Measurements from ENCODE around the gene SLC39A10.

The SLC39A10 gene

GRCh38 chr2:195620501-195620900, 36.5 kb upstream of the SLC39A10 start:
- TF ChIP-seq CTCF (IDR thresholded peaks at IDR 0.05; ENCODE audit: borderline replicate concordance, insufficient read depth, low read depth, low read length): no peak
- H3K4me3 ChIP-seq (ENCODE audit: low read depth, low read length): no peak overlapping the region

GRCh38 chr2:195622966-195623365, 34.1 kb upstream of the SLC39A10 start:
- TF ChIP-seq CTCF (IDR thresholded peaks at IDR 0.05; ENCODE audit: borderline replicate concordance, insufficient read depth, low read depth, low read length): no peak
- no peak overlapping the region for H3K4me3 ChIP-seq (ENCODE audit: low read depth, low read length)

GRCh38 chr2:195626507-195626906, 30.5 kb upstream of the SLC39A10 start:
- H3K4me3 ChIP-seq (ENCODE audit: low read depth, low read length): no peak overlapping the region
- TF ChIP-seq CTCF (IDR thresholded peaks at IDR 0.05; ENCODE audit: borderline replicate concordance, insufficient read depth, low read depth, low read length): no peak

GRCh38 chr2:195628666-195629065, 28.4 kb upstream of the SLC39A10 start:
- no peak for TF ChIP-seq CTCF (IDR thresholded peaks at IDR 0.05; ENCODE audit: borderline replicate concordance, insufficient read depth, low read depth, low read length)
- no peak overlapping the region for H3K4me3 ChIP-seq (ENCODE audit: low read depth, low read length)

GRCh38 chr2:195632856-195633572, 24.0 kb upstream of the SLC39A10 start:
- no peak overlapping the region for H3K4me3 ChIP-seq (ENCODE audit: low read depth, low read length)
- TF ChIP-seq CTCF (IDR thresholded peaks at IDR 0.05; ENCODE audit: borderline replicate concordance, insufficient read depth, low read depth, low read length): no peak

- no peak for TF ChIP-seq CTCF (IDR thresholded peaks at IDR 0.05; ENCODE audit: borderline replicate concordance, insufficient read depth, low read depth, low read length)
- no peak overlapping the region for H3K4me3 ChIP-seq (ENCODE audit: low read depth, low read length)
Observed at GRCh38 chr2:195633573-195633870, 23.5 kb upstream of the SLC39A10 start.

GRCh38 chr2:195633974-195634373, 23.1 kb upstream of the SLC39A10 start:
- no peak for TF ChIP-seq CTCF (IDR thresholded peaks at IDR 0.05; ENCODE audit: borderline replicate concordance, insufficient read depth, low read depth, low read length)

More at GRCh38 chr2:195633974-195634373, 23.1 kb upstream of the SLC39A10 start:
- H3K4me3 ChIP-seq (ENCODE audit: low read depth, low read length): no peak overlapping the region

All from GM12875 (cell line).